Measurements from ENCODE around the gene LOX. TPM values are rescaled to one million over a fixed set of nuclear protein-coding genes. Genes with fewer than 3 reads are reported as not detected.

The LOX gene
- total RNA-seq, 4 donors from 2014 or later: 6.5 to 48.2 (median 12.6) TPM

DNA sequence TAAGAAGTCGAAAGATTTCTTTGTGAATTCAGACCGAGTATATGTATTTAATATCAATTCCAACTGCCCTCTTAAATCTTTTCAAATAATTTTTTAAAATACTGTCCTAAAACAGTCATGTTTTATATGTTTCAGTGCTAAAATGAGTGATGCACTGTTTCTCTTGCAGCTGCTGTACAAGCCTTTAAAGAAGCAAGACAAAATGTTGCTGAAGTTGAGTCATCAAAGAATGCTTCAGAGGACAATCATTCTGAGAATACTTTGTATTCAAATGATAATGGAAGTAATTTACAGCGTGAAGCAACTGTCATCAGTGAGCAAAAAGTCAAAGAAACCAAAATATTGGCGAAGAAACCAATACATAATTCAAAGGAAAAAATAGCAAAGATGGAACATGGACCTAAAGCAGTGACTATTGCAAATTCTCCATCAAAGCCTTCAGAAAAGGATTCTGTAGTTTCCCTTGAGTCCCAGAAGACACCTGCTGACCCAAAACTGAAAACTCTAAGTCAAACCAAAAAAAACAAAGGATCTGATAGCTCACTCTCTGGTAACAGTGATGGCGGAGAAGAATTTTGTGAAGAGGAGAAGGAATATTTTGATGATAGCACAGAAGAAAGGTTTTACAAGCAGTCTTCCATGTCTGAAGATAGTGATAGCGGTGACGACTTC lies 58.0 kb downstream of the LOX start:
- intact Hi-C loops (cut with DNase I; ENCODE audit: low total_unique reads): no loop called here
- no peak for DNase-seq (ENCODE audit: low spot score in 2 of 2)

DNA sequence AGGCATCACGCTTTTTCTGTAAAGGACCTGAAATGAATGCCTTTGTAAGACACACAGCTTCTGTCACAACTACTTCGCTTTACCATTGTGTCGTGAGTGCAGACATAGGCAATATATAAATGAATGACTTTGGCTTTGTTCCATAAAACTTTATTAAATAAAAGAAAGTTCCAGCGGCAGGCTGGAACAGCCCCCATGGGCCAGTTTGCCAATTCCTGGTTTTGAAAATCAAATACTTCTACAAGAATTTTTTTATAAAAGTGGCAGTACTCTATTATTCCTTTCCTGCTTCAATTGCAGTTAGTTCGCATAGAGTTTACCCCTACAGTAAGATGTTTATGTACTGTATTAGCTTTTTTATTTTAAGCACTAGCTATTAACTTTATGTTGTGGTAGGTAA lies 62.6 kb downstream of the LOX start:
- H3K4me3 ChIP-seq (ENCODE audit: low read depth, poor library complexity, severe bottlenecking): no peak overlapping the region
- WGBS, 2 donors: 53 to 58% methylated on average over 5 of the region's 5 CpGs
- intact Hi-C loops (cut with DNase I; ENCODE audit: low total_unique reads): no loop called here

More for the DNA sequence above, 58.0 kb downstream of the LOX start:
- WGBS, 2 donors: 95 to 97% methylated on average over 7 of the region's 7 CpGs
- no peak for TF ChIP-seq POLR2A (IDR thresholded peaks at IDR 0.05)
- no peak for TF ChIP-seq CTCF (IDR thresholded peaks at IDR 0.05)
- no peak overlapping the region for H3K4me3 ChIP-seq (ENCODE audit: low read depth, poor library complexity, severe bottlenecking)

DNA sequence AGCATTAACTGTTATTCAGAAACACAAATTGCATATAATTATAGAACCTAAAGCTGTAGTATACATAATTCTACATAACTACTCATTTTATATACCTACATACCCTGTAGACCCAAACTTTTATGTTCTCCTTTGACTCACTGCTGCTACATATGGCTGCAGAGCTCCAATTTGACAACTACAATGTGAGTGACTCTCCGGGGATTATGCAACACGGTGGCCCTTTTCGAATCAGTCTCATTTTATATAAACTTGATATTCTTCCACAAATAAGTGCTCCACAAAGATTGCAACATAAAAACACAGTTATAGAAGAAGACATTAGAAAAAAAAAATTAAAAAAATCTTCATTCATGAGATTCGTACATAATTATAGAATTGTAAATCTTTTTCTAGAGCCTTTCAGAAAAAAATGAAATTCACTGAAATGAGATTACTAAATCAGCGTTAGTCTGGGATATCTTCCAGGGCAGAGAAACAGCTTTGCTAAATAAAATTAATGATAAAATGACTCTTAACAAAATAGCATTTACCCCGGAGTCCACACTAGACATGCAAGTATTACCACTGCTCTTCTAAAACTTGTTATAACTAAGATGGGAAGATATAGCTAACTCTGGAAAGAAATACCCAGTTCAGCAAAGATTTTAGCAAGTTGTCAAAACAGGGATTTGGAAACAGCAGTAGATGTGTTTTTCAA lies 63.7 kb downstream of the LOX start:
- H3K4me3 ChIP-seq (ENCODE audit: low read depth, poor library complexity, severe bottlenecking): no peak overlapping the region
- intact Hi-C loops (cut with DNase I; ENCODE audit: low total_unique reads): no loop called here
- no peak for TF ChIP-seq CTCF (IDR thresholded peaks at IDR 0.05)
- no peak for TF ChIP-seq POLR2A (IDR thresholded peaks at IDR 0.05)
- WGBS, 2 donors: 56 to 68% methylated on average over 6 of the region's 6 CpGs
- DNase-seq (ENCODE audit: low spot score in 2 of 2): no peak

More for the DNA sequence above, 62.6 kb downstream of the LOX start:
- no peak for DNase-seq (ENCODE audit: low spot score in 2 of 2)
- TF ChIP-seq CTCF (IDR thresholded peaks at IDR 0.05): no peak
- TF ChIP-seq POLR2A (IDR thresholded peaks at IDR 0.05): no peak

Other genes with a start within 250 kb of the LOX start
- not detected for gene FTMT, start 226.4 kb downstream of the LOX start, total RNA-seq
- gene SRFBP1, start 116.3 kb downstream of the LOX start, total RNA-seq: 10 to 100 TPM in 3 of 4 donors, 1 to 10 TPM in 1; 7.4 to 15.8 (median 13.0) TPM
- gene ZNF474, start 51.3 kb upstream of the LOX start, total RNA-seq: under 1 TPM in 3 of 4 donors, not detected in 1; 0.15 to 0.91 (median 0.68) TPM
- gene SNCAIP, start 234.0 kb upstream of the LOX start, total RNA-seq: 10 to 100 TPM in 1 of 4 donors, 1 to 10 TPM in 2, under 1 TPM in 1; 0.88 to 13.0 (median 2.9) TPM